Measurements from ENCODE around the gene CRK.

The CRK gene

GRCh38 chr17:1438593-1439083, 17.4 kb downstream of the CRK start:
- no peak for TF ChIP-seq CTCF (IDR thresholded peaks at IDR 0.05)

- no peak for TF ChIP-seq CTCF (IDR thresholded peaks at IDR 0.05)
Measured at GRCh38 chr17:1435326-1435725, 20.7 kb downstream of the CRK start.

- TF ChIP-seq CTCF (IDR thresholded peaks at IDR 0.05): no peak
Measured at GRCh38 chr17:1434150-1434549, 21.9 kb downstream of the CRK start.

GRCh38 chr17:1431631-1432104, 24.4 kb downstream of the CRK start:
- no peak for TF ChIP-seq CTCF (IDR thresholded peaks at IDR 0.05)

GRCh38 chr17:1423456-1424135, 32.4 kb downstream of the CRK start:
- no peak for TF ChIP-seq CTCF (IDR thresholded peaks at IDR 0.05)

GRCh38 chr17:1422885-1423284, 33.1 kb downstream of the CRK start:
- no peak for TF ChIP-seq CTCF (IDR thresholded peaks at IDR 0.05)

- TF ChIP-seq CTCF (IDR thresholded peaks at IDR 0.05): no peak
Measured at GRCh38 chr17:1421470-1421869, 34.6 kb downstream of the CRK start.

All from LNCAP (cell line).